Calu3 (cell line): ENCODE data around the gene TBKBP1. TPM values are rescaled to one million over a fixed set of nuclear protein-coding genes. Genes with fewer than 3 reads are reported as not detected.
A peak's percentile ranks its signal among the peaks of the same experiment; 100 is the strongest.

ENCODE experiments used
- BruUV-seq: library from RNA; stranded (reverse); fragments of 400-500 nt; replicated peaks from 2 replicates; lab custom pipeline; 2021; lab: Mats Ljungman, UMichigan
- CTCF ChIA-PET: fragments of 300-600 bp; sonication (Branson Sonifier 250); formaldehyde crosslinking; loops from one replicate; lab custom pipeline; 2022; ENCODE audit warnings: antibody characterized with exemption; lab: Charles Lee
- DNase-seq: peaks from one replicate; pipeline ENCODE4 v3.0.0; 2022
- H3K27ac Mint-ChIP-seq: one replicate; pipeline ENCODE4 v1.8.0; 2022; ENCODE audit warnings: mixed read lengths; ENCODE audit not compliant: unreplicated experiment
- H3K27me3 Mint-ChIP-seq: one replicate; pipeline ENCODE4 v1.8.0; 2022; ENCODE audit warnings: mixed read lengths; ENCODE audit not compliant: unreplicated experiment
- H3K36me3 Mint-ChIP-seq: one replicate; pipeline ENCODE4 v1.8.0; 2022; ENCODE audit warnings: mild to moderate bottlenecking, moderate library complexity, mixed read lengths; ENCODE audit not compliant: insufficient read depth, unreplicated experiment
- H3K4me1 Mint-ChIP-seq: one replicate; pipeline ENCODE4 v1.8.0; 2022; ENCODE audit warnings: mild to moderate bottlenecking, low read depth, mixed read lengths; ENCODE audit not compliant: unreplicated experiment
- H3K4me3 Mint-ChIP-seq: one replicate; pipeline ENCODE4 v1.8.0; 2022; ENCODE audit warnings: mild to moderate bottlenecking, low read depth, moderate library complexity, mixed read lengths; ENCODE audit not compliant: unreplicated experiment
- H3K9me3 Mint-ChIP-seq: one replicate; pipeline ENCODE4 v1.8.0; 2022; ENCODE audit warnings: low read depth, mixed read lengths; ENCODE audit not compliant: unreplicated experiment
- CTCF ChIP-seq: fragments of 200-600 bp; IDR thresholded peaks from one replicate; pipeline ENCODE4 v1.8.0; 2022; ENCODE audit warnings: antibody characterized with exemption; ENCODE audit not compliant: unreplicated experiment
- intact Hi-C: fragments of 100-400 bp; cut with micrococcal nuclease; formaldehyde crosslinking; loops from one replicate; pipeline ENCODE4 v1.10.0; 2022; ENCODE audit not compliant: unreplicated experiment
- total RNA-seq: library from RNA; stranded (reverse); gene quantifications from 2 replicates; pipeline ENCODE4 v1.2.3, GENCODE V29; 2022

TBKBP1 gene
- total RNA-seq, 1 experiment from 2014 or later, result 6.4 TPM

GRCh38 chr17:47687748-47688147 is 6.2 kb upstream of the TBKBP1 start:
- CTCF ChIA-PET, result interaction anchor here (0.8 to 1.6 kb wide), 4 partner anchors 9 to 23 kb away, joined by 3 to 4 read pairs (median 4); no protein-coding TSS in a partner anchor
- no peak overlapping the region for H3K4me3 Mint-ChIP-seq
- no peak overlapping the region for H3K27ac Mint-ChIP-seq
- DNase-seq, result no peak
- H3K4me1 Mint-ChIP-seq, result peaks cover 7% of the 10 kb centered on the region
- peaks cover 9% of the 10 kb centered on the region for H3K27me3 Mint-ChIP-seq
- peaks cover 67% of the 10 kb centered on the region for H3K36me3 Mint-ChIP-seq
- no peak for TF ChIP-seq CTCF
- no peaks in the 10 kb centered on the region for H3K9me3 Mint-ChIP-seq
- intact Hi-C loops, result no loop called here
- no TSS peak for BruUV-seq

- BruUV-seq, result no TSS peak
- Mint-ChIP-seq H3K9me3 (no peaks in the 10 kb centered on the region), H3K27ac (no peak overlapping the region), H3K4me1 (peaks cover 23% of the 10 kb centered on the region), H3K36me3 (peaks cover 67% of the 10 kb centered on the region), H3K27me3 (peaks cover 29% of the 10 kb centered on the region), H3K4me3 (no peak overlapping the region)
- CTCF ChIA-PET, result interaction anchor here (0.6 kb wide), 1 partner anchor 34 kb away, joined by 3 read pairs; no protein-coding TSS in a partner anchor
- no peak for DNase-seq
- intact Hi-C loops, result no loop called here
- TF ChIP-seq CTCF, result no peak
Measured at GRCh38 chr17:47690121-47690520, 3.8 kb upstream of the TBKBP1 start.

- no peak overlapping the region for H3K27ac Mint-ChIP-seq
- TF ChIP-seq CTCF, result no peak
- peak overlapping the region; percentile 86 for H3K4me3 Mint-ChIP-seq
- intact Hi-C loops, result no loop called here
- peaks cover 49% of the 10 kb centered on the region for H3K36me3 Mint-ChIP-seq
- peaks cover 26% of the 10 kb centered on the region for H3K4me1 Mint-ChIP-seq
- CTCF ChIA-PET, result interaction anchor here (0.7 to 0.8 kb wide), 2 partner anchors 19 to 40 kb away, joined by 3 read pairs; no protein-coding TSS in a partner anchor
- peaks cover 48% of the 10 kb centered on the region for H3K27me3 Mint-ChIP-seq
- DNase-seq, result no peak
- no TSS peak for BruUV-seq
- no peaks in the 10 kb centered on the region for H3K9me3 Mint-ChIP-seq
Measured at GRCh38 chr17:47692137-47692894, 1.6 kb upstream of the TBKBP1 start.

GRCh38 chr17:47692895-47693730 is 848 bp upstream of the TBKBP1 start:
- no TSS peak for BruUV-seq
- Mint-ChIP-seq H3K27me3 (peaks cover 48% of the 10 kb centered on the region), H3K27ac (peak overlapping the region; percentile 93), H3K4me1 (peaks cover 26% of the 10 kb centered on the region), H3K4me3 (peak overlapping the region; percentile 86), H3K9me3 (no peaks in the 10 kb centered on the region), H3K36me3 (peaks cover 48% of the 10 kb centered on the region)
- TF ChIP-seq CTCF, result no peak
- intact Hi-C loops, result no loop called here
- DNase-seq, result no peak
- CTCF ChIA-PET, result interaction anchor here (0.6 to 0.8 kb wide), 3 partner anchors 19 to 143 kb away, joined by 3 to 7 read pairs (median 3); no protein-coding TSS in a partner anchor
